Measurements from ENCODE around the gene RPL6.

DNA sequence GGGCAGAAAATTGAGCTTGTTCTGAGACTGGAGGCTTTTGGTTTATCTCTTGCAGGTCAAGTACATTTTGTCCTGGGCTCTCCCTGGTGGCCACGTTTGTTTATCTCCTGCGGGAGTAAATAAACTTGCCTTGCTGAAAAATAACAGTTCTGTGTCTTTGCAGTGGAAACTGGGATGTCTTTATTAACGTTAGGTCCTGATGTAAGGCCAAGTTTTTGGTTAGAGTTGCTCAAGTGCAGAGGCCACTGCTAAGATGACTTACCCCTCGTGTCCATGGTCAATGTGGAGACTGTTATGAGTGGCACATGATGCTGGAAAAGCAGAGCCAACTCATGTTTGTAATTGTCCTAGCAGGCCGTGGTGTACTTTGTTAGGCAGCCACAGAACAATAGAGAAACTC lies 13.1 kb upstream of the RPL6 start:
- TF ChIP-seq, protein P1, sequence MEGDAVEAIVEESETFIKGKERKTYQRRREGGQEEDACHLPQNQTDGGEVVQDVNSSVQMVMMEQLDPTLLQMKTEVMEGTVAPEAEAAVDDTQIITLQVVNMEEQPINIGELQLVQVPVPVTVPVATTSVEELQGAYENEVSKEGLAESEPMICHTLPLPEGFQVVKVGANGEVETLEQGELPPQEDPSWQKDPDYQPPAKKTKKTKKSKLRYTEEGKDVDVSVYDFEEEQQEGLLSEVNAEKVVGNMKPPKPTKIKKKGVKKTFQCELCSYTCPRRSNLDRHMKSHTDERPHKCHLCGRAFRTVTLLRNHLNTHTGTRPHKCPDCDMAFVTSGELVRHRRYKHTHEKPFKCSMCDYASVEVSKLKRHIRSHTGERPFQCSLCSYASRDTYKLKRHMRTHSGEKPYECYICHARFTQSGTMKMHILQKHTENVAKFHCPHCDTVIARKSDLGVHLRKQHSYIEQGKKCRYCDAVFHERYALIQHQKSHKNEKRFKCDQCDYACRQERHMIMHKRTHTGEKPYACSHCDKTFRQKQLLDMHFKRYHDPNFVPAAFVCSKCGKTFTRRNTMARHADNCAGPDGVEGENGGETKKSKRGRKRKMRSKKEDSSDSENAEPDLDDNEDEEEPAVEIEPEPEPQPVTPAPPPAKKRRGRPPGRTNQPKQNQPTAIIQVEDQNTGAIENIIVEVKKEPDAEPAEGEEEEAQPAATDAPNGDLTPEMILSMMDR (IDR thresholded peaks at IDR 0.05; ENCODE audit: low read depth, low read length), result no peak
- TF ChIP-seq MAX (IDR thresholded peaks at IDR 0.05; ENCODE audit: low read depth, low read length), result no peak
- TF ChIP-seq POLR2A (IDR thresholded peaks at IDR 0.05; ENCODE audit: extremely low read depth, insufficient read length), result no peak
